MV-4-11 (cell line): Measurements from ENCODE around the gene CAMKV.
A peak's percentile ranks its signal among the peaks of the same experiment; 100 is the strongest.

Source experiments
- DNase-seq: peaks from one replicate; lab custom pipeline; 2025; lab: John Stamatoyannopoulos, UW

CAMKV gene

DNA sequence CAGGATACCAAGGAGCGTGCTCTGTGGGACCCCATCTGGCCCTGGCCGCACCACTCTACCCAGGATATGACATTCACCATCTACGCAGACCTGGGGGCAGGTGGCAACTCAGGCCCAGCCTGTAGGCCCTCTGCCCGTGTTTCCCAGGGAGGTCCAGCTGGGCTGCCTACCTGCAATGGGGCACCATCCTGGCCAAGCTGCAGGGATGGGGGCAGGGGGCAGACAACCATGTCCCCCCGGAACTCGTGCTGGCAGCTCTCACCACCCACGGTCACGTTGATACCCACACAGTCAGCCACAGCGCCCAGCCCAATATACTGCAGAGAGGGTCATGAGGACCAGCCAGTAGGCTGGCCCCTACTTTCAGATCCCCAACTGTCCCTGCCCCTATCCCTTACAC, 26.1 kb upstream of the CAMKV start:
- DNase-seq, result no peak

DNA sequence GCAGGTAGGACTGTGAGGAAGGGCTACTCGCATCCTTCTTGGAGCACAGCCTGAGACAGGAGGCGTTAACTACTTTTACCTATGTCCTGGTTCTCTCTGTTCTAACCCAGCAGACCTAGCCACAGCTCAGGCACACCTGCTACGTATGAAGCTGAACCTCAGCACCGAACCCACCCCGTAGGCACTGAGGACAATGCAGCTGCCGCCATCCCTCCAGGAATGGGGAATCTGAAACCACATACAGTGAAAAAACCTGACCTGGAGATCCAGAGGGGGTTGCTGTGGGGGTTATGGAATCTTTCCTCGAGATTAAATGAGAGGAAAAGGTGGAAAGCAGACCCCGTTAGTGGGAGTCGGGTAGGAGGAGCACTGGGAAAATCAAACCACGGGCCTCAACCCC, 19.6 kb upstream of the CAMKV start:
- DNase-seq, result no peak

DNA sequence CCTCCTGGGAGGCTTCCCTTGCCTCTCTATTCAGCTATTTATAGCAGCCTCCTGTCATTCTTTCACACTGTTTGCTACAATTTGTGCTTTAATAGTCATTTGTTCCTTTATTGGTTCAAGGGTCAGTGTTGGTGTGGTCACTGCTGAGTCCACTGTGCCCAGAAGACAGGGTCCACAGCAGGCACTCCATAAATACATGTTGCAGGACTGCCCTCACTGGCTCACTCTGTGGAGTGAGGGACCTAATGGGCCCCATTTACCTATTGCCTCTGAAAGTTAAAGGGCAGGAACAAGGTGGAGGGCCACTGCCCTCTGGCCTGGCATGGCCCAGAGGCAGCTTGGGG, 17.2 kb upstream of the CAMKV start:
- no peak for DNase-seq

DNA sequence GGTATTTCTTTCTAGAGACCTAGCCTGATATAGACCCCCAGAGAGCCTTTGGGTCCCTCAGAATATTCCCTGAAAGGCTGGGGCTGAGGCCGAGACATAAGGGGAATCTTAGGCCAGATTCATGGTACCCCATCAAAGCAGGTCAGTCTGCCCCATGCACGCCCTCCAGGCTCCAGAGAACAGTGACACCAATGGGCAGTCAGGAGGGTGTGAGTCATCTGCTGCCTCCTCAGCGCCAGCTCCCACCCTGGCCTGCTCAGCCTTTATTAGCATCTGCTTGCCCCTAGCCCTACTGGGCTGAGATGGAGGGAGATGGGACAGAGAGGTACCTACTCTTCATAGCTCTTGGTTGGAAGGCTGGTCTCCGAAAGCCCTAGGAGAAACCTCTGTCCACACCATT, 14.3 kb upstream of the CAMKV start:
- DNase-seq, result no peak

DNA sequence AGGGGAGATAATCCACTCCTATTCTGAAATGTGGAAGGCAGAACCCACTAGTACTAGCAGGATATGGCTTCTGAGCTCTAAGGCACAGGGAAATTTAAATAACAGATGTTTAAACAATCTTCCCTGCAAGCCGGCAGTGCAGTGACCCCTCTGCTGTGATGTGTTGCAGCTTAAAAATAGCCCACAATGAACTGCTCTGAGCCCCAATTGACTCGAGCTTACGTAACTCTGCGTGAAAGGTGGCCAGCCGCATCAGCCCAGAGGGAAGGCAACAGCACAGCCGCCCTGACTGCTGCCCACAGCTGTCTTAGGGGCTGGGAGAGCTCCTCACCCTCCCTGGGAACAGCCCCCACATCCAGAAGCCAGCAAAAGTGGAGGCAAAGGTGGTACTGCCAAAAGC, 12.5 kb upstream of the CAMKV start:
- DNase-seq, result peak; percentile 93

DNA sequence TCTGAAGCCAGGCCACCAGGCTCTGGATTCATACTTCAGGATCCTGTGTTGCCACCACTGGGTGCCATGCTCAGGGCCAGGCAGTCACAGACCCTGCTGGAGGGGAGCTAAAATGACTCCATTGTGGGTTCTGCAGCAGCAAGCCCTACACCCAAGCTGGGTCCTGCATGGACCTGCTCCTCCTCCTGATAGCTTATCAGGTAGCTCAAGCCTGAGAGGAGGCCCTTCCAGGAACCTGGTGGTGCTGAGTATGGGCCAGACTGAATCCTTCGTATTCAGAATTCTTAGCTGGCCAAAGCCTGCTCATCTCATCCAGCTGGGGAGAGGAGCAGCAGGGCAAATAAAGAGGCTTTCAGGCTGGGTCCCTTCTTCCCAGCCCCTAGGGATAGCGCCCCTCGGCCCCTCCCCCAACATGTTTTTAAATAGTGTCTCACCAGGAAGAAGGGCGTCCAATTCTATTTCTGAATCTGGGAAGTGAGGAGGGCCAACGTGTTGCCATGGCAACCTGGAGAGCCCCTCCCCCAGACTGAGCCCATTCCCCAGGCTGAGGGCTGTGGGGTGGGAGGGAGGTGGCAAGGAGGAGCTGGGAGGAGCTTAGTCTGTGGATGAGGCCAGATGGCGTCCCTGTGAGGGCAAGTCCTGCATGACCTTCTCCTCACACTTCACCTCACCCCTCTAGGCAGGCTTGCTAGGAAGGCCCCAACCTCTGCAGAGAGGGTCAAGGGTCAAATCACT, 11.0 kb upstream of the CAMKV start:
- no peak for DNase-seq

DNA sequence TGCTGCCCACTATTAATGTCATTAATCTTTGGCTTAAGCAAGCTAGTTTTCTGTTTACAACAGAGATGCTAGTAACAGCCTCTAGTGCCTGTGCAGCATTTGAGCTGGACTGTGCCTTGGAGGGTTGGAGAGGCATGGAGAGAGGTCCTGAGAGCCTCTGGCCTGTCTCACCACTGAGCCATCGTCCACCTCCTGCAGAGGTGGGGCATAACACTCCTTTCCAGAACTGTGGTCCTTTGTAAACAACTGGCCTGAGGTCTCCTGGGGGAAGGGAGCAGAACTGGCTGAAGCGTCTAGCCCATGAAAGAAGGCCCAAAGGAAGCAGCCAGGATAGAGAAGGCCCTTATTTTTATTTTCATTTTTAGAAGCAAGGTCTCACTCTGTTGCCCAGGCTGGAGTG, 10.0 kb upstream of the CAMKV start:
- DNase-seq, result no peak

DNA sequence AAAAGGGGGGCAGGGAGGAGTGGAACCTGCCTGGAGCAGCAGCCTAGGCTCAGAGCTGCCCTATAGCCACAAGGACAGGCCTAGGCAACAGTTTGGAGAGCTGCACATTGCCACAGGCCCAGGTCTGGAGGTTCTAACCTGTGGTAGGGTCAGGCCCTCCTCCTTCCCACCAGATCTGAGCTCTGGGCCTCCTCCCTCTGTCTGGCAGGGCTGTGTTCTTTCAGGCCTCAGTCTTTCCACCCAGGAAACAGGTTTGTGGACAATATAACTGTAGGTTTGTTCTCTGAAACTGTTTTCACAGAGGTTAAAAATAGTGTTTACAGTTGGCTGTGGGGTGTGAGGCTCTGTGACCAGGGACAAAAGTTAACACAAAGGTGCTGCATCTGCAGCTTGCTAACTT, 9.0 kb upstream of the CAMKV start:
- no peak for DNase-seq

DNA sequence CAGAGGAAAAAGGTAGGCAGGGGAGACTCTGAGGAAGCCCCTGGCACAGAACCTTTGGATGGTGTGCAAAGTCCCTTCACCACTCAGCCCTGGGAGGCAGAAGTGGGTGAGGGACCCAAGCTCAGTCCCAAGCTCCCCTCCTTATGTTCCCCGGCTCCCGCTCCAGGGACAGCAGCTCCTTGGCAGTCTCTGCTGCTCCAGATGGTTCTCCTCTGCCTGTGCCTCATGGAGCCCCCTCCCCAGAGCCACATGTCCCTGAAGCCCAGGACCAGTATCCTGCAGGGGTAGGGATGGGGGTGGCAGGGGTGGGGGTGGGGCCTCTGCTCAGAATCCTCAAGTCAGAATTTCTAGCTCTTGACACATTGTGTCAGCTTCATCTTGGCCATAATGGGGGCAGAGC, 8.0 kb upstream of the CAMKV start:
- DNase-seq, result no peak

DNA sequence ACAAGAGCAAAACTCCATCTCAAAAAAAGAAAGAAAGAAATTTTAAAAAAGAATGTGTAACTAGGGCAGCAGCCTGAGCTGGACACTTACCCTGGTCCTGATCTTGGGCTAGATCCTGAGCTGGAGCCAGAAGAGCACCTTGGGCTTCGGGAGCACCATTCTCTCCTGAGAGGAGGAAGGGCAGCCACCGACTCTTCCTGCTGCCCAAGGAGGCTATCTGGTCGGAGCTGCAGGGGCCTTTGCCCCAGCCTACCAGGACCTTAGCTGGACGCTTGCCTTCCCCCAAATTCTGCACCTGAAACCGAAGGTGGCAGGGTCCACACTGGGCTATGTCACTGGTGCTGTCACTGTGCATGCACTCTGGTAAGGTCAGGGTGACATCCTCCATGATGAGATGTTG, 6.9 kb upstream of the CAMKV start:
- no peak for DNase-seq

DNA sequence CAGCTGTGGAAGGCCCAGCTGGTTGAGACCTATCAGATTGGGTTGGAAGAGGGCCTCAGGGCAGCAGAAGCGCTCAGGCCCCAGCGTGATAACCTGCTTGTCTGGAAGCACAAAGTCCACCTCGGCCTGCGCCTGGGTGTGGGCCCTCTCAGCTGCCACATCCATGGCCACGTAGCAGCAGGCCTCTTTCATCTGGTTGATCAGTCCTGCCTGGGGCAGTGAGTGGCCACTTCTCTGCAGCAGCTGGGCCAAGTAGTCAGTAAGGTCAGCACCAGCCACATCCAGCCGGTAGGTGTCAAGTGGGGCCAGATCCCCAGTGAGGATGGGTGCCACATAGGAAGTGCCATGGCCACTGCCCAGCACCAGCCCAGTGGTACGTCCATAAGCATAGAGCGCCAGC, 3.9 kb upstream of the CAMKV start:
- DNase-seq, result no peak

DNA sequence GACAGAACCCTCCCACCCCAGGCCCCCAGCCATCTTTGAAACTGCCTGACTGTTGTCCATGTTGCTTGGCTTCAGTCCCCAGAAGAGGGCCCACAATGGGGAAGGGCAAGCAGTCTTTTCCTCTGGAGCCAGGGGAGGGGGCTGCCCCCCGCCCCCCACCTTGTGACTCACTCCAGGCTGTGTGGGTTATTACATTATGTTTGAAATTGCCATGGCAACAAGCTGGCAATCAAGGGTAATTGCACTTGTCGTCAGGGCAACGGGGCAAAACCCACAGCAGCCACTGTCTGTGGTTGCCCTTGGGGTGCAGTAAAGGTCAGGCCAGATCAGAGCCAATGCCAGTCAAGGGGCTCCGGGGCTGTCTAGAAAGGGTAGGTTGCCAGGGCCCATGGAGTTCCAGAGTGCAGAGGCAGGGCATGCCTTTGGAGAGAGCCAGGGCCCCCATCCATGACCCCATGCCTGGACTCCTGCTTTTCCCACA, 3.1 kb upstream of the CAMKV start:
- DNase-seq, result peak; percentile 91

DNA sequence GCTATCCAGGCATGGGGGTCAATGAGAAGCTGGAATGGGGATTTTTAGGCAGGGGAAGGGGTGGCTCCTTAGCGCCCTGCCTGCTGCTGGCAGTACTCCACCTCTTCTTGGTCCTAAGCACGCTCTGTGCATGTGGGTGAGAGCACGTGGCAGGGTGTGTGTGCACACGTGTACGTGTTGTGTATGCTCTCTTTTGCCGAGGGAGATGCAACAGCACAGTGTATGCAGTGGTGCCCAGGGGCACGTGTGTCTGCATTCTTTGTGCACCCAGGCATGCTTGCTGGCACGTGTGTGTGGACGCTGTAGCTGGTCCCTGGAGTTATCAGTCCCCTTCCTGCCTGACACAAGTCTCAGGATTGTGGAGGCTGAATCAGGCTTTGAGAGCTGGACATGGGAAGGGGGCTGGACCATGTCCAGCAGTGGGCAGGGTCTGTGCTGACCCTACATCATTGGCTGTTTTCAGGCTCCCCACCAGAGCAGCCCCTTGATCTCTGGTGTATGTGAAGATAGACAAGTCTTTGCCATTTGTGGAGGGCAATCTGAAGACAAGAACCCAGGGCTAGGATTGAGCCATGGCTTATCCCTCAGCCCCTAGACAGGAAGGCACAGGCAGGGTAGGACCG, 1.9 kb upstream of the CAMKV start:
- DNase-seq, result no peak

DNA sequence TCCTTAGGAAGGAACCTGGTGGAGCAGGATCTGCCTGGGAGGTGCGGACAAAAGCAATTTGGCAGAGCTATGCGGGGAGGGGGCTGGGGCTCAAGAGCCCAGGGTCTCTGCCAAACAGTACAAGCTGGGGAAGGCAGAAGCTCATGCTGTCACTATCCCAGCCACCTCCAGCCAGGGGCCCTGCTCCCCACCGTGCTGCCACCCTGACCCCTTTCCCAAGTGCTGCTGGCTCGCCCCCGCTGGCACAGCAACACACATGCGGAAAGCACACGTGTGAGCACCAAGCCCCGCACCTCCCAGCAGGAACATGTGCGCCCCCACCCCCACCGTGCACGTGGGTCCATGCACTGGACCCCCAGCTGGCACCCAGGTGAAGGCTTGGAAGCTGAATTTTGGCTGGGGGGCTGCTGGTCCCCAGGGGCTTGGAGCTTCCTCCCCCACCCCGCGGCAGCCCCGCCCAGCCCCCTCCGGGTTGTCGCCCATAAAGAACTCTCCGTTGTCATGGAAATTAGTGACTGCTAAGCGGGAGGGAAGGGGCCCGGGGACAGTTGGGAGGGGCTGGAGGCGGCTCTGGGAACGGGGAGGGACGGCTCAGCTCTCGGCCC, 742 bp downstream of the CAMKV start:
- no peak for DNase-seq

DNA sequence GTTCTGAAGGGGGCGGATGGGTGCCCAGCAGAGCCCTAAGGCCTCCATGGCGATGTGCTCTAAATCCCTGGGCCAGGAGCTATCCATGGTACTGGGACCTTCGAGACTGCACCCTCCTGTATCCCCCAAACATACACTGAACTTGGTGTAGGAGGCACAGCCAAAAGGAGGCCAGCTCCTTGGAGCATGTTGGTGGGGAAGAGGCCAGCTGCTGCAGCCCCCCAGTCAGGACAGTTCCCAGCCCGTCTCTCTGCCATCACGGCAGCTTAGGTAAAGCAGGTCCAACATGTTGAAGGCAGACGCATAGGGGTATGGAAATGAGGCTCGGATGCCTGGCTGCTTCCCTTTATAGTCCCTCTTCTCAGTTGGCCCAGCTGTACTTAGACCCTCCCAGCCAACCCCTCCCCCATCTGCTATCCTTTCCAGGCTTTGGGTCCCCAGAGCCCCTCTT, 1.8 kb downstream of the CAMKV start:
- peak; percentile 47 for DNase-seq

DNA sequence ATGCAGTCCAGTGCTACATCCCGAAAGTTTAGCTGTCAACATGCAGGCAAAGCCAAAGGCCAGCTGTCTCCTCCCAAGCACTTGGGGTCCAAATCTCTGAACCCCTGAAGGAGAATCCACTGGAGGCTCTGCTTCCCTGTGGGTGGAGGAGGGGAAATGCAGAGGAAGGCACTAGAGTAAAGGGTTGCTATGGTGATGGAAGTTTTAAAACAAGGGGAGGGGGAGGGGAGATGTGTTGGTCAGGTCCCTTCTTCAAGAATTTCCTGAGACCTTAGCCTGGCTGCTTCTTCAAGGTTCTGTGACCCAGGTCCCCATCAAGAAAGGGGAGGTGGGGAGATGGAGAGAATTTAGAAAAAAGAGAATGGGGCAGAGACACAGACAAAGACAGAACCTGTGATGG, 2.3 kb downstream of the CAMKV start:
- DNase-seq, result no peak

DNA sequence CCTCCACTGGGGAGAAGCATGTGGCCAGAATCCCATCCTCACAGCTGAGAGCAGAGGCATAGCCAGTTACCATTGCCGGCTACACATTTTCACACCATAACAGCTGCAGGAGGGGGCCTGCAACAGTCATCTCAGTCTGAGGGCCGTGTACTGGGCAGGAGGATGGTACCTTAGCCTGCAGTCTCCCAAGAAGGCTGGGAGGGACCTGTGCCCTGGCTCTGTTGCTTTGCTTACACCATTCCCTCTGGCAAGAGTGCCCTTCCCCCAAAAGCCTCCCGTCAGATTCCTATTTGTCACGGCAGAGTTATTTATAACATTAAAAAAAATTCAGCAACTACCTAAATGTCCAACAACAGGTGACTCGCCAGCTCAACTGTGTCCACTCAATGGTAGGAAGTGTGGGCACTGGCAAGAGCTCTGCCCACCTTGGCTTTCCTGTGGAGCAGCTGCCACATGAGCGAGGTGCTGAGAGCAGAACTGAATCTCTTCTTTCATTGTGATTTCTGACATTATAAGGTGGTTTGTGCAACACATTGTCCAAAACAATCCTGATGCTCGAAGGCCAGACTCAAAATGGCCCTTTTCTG, 4.4 kb downstream of the CAMKV start:
- no peak for DNase-seq

DNA sequence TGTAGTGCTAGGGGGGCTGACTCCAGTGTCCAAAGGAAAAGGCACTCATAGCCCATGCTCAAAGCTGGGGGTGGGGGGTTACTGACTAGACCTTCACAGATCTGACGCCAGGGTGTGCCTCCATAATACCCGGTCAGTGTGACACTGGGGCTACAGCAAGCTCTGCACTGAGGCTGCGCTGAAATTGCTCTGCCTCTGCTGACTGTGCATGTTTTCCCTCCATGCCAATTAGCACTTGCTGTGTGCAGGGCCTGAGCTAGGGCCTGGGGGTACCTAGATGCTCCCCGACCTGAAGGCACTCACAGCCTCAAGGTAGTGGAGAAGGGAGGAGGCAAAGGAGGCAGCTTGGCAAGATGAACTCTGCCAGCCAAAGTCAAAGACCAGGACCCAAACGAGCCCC, 5.2 kb downstream of the CAMKV start:
- no peak for DNase-seq

DNA sequence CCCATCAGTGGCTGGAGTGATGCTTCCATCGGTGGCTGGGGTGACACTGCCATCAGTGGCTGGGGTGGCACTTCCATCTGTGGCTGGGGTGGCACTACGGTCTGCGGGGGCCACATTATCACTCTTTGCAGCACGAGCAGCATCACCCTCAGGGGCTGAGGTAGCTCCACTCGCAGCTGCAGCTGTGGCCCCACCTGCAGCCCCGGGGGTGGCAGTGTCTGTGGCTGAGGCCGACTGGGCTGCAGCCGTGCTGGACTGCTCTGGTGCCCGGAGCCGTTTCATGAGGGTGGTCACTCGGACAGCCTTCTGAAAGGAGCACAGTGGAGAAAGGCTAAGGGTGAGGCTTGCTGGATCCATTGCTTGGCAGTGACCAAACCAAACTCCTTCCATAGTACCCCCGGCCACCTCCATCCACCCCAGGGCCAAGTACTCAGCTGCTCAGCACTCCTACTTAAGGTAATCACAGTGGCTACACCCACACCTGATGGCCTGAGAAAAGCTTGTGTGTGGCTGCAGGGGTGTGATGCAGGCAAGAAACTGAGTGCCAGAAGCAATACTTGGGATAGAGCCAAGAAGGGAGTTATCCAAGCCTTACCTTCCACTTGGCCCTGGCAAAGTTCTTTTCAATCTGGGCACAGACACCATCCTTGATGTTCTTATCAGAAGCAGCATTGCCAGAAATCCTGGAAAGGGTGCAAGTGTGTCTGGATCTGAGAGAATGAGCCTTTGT, 10.0 kb downstream of the CAMKV start:
- DNase-seq, result no peak

DNA sequence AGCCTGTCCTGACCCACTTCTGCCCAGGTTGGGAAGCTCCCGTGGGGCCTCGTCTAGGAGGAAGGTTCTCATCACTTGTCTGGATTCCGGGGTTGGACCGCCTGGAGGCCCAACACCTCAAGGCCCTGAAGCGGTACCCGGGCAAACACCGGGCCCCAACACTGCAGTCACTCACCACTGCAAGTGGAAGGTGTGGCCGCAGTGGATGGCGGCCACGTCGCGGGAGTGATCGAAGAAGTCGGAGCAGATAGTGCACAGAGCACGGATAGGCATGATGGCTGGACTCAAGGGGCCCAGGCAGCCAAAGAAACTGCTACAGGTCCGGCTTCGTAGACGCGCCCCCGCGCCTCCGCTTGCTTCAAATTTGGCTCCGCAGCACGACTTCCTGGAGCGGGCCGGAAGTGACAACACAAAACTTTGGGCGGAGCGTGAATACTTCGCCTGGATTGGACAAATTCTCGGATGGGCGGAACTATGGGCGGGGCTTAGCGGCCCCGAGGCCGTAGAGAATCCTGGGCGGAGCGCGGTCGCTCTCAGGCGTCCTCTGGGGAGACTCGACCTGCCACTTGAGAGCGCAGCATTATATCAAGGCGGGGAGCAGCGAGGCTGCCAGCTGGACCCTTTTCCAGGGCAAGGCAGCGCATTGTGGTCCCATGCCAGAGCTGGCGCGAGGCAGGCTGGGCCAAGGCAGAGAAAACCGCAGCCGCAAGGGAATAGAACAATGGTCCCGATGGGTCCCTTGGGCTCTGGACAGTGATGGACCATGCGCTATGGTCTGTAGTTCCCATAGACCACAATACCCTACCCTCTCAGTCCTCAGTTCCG, 13.3 kb downstream of the CAMKV start, which contains the start of gene TRAIP:
Gene TRAIP, minus strand, starts transcription at position 384 of the 825 bp plus-strand sequence. Its CDS starts 111 bp downstream, at position 273.
- peak; percentile 92 for DNase-seq

DNA sequence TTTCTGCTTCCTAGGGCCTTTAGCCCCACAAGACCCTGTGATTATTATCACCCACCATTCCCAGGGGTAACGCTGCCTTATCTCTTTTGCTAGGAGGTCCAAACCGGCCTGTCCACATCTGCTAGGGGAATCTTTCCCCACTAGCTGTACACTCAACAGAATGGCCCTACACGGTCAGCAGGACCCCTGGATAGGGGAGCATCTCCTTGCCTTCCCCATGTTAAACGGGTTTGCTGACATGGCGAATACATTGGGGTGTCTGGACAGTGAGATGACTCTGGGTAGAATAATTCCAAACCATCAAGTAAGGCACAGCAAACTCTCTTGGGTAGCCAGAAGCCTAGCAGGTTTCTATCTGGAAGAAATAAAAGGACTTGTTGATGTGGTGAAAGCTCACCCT, 14.0 kb downstream of the CAMKV start:
- no peak for DNase-seq
